Stromal cell of bone marrow (primary cell): ENCODE data around the gene AKNA.
"Not testable (repeated sequence)": the region's sequence is repeated elsewhere in the genome, so short reads cannot be mapped to it uniquely, and the experiment has no call there.

Experiments
- DNase-seq: peaks from one replicate; pipeline ENCODE4 v3.0.0-alpha.2; 2012; ENCODE audit warnings: low read depth

AKNA gene

DNA sequence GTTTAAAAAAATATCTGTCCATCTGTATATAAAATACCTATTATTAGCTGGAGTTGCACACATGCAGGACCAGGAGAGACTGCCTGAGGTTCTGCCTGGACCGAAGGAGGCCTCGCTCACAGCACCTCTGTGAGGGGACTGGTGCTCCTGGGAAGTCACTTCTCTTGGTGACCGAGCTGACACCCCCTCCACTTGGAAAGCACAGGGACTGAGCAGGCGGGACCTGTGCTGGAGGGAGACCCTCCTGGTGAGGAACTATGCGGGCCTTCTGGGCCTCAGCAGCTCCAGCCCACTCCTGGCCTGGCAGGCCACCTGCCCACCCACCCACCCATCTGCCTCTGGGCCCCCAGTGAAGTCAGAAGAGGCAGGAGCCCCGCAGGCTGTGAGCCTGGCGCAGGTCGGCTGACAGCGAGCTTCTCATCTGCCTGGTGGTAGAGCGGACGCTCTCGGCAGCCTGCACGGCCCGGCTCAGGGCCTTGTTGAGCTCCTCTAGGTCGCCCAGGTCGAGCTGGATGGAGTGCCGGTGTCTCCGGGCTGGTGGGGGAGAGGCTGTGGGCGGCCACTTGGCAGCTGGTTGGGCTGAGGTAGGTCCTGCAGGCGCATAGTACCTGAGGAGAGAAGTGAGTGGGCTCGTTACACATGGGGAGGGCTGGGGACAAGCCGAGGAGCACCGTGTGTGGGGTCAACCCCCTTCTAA, 50.9 kb downstream of the AKNA start:
- no peak for DNase-seq

DNA sequence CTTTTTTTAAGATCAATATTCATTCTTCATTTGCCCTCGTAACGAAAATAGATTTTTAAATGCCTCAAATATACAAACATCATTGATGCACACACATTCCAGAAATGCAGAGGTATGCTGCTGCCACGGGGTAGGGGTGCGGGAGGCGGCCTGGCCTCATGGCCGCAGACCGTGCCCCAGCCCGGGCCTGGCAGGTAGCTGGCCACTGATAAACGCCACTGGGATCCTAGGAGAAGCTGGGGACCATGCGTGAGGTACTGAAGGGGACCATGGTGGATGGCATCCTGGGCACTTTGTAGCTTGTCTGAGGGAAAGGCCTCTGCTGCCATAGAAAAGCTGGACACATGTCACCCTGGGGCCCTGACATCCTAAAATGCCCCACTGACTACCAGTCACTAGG, 51.6 kb downstream of the AKNA start:
- DNase-seq = no peak

DNA sequence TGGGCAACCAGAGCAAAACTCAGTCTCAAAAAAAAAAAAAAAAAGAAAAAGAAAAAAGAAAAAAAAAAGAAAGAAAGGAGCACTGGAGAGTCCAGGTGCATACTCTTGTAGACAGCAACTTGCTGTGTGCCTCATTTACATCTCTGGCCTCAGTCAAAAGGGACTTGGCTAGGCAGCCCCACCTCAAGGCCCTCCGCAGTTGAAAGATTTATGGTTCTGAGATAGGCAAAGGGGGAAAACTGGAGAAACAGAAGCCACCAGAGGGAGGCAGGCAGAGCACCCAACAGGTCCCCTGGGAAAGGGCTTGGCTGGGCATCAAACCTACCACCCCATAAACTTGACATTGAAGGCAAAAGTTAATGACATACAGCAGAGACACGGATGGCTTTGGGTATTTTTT, 52.0 kb downstream of the AKNA start:
- no peak for DNase-seq

DNA sequence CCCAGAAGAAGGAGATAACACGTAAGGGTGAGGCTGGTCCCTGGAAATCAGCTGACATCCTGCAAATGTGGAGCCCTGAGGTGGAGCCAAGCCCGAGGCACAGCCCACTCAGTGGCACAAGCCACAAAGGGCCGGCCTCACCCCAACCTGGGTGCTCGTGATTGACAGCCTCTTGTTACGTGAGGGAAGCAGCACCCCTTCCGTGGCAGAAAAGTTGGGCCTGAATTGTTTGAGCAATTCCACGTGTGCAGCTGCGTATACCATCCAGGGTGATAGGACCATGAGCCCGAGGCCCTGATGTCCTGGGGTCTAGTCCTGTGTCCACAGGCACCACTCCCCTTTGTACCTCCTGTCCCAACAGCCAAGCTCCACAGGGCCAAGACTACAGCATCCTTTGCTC, 53.3 kb downstream of the AKNA start:
- no peak for DNase-seq

DNA sequence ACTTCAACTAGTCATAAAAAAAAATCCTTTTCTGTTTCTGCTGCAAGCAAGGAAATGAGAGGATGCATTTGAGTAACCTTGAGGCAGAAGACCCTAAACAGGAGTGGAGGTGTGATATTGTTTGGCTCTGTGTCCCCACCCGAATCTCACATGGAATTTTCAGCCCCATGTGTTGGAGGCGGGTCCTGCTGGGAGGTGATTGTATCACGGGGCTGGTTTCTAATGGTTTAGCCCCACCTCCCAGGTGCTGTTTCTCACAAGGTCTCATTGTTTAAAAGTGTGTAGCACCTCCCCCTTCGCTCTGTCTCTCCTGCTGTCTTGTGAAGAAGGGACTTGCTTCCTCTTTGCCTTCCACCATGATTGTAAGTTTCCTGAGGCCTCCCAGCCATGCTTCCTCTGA, 54.1 kb downstream of the AKNA start:
- DNase-seq = not testable (repeated sequence)

DNA sequence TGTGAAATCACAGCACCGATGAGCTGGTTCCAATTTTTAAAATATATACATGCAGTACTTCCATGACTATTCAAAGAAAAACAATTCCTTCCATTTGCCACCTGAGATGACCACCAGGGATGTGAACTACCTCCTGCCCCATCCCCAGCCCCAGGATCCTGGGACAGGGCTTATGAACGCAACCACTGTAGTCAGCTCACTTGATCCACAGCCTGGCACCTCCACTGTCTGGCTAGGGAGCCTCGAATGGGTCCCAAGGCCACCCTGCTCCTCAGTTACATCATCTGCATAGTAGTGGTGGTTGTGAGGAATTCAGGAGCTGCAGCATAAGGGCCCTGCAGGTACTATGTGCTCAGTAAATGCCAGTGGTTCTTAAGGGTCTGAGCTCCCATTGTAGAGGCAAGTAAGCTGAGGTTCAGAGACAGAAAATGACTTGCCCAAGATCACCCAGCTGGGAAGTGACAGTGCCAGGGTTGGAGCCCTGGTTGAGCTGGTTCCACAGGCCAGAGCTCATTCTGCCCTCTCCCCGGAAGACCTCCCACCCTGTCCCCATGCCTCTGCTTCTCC, 55.2 kb downstream of the AKNA start:
- DNase-seq = not testable (repeated sequence)

- not testable (repeated sequence) for DNase-seq
Observed at GRCh38 chr9:114331229-114332195, 56.3 kb downstream of the AKNA start.

- DNase-seq = no peak
Observed at GRCh38 chr9:114330636-114331035, 57.1 kb downstream of the AKNA start.

DNA sequence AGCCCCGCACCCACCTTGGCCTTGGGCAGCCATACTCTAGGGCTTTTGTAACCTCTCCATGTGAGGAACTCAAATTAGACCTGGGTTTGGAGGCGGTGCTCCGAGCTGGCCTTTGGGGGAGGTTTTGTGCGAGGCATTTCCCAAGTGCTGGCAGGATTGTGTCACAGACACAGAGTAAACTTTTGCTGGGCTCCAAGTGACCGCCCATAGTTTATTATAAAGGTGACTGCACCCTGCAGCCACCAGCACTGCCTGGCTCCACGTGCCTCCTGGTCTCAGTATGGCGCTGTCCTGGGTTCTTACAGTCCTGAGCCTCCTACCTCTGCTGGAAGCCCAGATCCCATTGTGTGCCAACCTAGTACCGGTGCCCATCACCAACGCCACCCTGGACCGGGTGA, 58.2 kb downstream of the AKNA start, which contains the start of gene ORM2:
ORM2 (plus strand) TSS at position 245 of the 398 bp plus-strand sequence; CDS start at position 281, 36 bp downstream.
- not testable (repeated sequence) for DNase-seq

DNA sequence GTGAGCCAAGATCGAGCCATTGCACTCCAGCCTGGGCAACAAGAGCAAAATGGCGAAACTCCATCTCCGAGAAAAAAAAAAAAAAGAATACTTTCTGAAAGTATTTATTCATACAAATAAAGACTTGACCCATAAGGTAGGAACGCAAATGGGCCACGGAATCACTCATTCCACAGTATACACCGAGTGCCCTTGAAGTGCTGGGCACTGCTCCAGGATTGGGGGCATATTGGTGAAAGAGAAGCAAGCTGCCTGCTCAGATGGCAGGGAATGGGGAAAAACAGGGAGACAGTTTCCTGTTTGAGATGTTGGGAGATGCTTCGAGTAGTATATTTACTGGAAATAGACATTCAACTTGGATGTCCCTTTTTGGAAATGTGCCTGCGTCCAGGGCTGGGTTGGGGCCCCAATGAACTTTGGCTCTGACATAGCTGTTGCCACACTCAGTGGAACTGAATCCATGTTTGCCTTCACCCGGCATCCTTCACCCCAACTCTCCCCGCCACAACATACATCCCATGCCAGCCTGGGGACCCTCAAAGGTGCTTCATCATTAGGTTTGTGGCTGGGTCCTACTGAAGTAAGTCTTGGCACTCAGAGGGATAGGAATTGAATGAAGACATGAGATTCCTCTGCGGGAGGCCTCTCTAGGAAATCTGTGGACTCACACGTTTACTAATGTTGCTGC, 58.7 kb downstream of the AKNA start:
- not testable (repeated sequence) for DNase-seq

DNA sequence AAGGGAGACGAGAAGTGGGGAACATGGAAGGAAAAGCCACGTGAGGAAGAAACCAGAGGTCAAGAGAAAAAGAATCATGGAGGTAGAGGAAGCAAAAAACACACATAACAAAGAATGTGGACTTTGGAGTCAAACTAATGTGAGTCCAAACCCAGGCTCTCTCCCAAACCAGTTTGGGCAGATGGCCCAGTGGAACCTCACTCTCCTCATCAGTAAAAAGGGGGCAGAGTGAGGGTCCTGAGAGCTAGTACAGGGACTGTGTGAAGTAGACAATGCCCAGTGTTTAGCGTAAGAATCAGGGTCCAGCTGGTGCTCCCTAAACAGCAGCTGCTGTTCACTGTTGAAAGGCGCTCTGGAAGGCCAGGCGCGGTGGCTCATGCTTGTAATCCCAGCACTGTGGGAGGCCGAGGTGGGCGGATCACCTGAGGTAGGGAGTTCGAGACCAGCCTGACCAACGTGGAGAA, 59.4 kb downstream of the AKNA start:
- not testable (repeated sequence) for DNase-seq

DNA sequence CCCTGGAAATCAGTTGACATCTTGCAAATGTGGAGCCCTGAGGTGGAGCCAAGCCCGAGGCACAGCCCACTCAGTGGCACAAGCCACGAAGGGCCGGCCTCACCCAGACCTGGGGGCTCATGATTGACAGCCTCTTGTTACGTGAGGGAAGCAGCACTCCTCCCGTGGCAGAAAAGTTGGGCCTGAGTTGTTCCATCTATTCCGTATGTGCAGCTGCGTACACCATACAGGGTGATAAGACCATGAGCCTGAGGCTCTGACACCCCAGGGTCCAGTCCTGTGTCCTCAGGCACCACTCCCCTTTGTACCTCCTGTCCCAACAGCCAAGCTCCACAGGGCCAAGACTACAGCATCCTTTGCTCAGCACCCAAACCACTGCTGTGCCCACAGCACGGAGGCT, 60.0 kb downstream of the AKNA start:
- no peak for DNase-seq

DNA sequence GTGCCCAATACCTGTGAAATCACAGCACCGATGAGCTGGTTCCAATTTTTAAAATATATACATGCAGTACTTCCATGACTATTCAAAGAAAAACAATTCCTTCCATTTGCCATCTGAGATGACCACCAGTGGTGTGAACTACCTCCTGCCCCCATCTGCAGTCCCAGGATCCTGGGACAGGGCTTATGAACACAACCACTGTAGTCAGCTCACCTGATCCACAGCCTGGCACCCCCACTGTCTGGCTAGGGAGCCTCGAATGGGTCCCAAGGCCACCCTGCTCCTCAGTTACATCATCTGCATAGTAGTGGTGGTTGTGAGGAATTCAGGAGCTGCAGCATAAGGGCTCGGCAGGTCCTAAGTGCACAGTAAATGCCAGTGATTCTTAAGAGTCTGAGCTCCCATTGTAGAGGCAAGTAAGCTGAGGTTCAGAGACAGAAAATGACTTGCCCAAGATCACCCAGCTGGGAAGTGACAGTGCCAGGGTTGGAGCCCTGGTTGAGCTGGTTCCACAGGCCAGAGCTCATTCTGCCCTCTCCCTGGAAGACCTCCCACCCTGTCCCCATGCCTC, 62.0 kb downstream of the AKNA start:
- not testable (repeated sequence) for DNase-seq

DNA sequence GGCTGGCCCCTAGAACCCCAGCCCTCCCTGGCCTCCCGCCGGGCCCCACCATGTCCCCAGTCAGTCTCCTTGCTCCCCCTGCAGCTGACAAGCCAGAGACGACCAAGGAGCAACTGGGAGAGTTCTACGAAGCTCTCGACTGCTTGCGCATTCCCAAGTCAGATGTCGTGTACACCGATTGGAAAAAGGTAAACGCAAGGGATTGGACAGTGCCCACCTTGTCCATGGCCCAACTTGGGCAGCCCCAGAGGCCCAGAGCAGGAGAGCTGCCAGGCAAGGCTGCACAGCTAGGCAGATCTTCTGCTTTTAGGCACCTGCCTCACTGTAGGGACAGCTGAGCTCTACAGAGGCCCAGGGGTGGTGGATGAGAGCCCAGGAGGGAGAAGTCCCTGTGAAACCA, 62.8 kb downstream of the AKNA start:
- DNase-seq = not testable (repeated sequence)

DNA sequence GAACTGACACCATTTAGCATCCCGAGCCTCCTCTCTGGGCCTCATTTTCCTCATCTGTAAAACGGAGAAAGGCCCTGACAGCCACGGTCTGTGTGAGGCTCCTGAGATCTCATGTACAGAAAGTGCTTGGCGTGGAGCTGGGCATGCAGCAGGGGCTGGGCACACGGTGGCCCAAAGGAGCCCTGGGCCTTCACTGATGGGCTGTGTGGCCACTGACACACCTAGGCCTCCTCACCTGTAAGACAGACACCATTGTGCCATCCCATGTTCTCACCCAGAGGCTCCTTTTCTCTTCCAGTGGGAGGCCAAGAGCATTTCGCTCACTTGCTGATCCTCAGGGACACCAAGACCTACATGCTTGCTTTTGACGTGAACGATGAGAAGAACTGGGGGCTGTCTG, 63.3 kb downstream of the AKNA start:
- no peak for DNase-seq

GRCh38 chr9:114323849-114324248, 63.9 kb downstream of the AKNA start:
- not testable (repeated sequence) for DNase-seq

DNA sequence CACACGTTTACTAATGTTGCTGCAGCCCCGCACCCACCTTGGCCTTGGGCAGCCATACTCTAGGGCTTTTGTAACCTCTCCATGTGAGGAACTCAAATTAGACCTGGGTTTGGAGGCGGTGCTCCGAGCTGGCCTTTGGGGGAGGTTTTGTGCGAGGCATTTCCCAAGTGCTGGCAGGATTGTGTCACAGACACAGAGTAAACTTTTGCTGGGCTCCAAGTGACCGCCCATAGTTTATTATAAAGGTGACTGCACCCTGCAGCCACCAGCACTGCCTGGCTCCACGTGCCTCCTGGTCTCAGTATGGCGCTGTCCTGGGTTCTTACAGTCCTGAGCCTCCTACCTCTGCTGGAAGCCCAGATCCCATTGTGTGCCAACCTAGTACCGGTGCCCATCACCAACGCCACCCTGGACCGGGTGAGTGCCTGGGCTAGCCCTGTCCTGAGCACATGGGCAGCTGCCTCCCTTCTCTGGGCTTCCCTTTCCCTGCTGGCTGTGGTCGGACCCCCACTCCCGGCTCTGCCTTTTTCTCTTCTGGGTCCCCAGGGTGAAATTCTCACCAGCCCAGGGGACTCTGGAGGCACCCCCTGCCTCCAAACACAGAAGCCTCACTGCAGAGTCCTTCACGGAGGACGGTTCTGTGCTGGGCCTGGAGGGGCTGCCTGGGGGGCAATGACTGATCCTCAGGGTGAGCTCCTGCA, 64.8 kb downstream of the AKNA start, which contains the start of gene ORM1:
ORM1 (plus strand) TSS at position 268 of the 701 bp plus-strand sequence; CDS start at position 304, 36 bp downstream.
- not testable (repeated sequence) for DNase-seq

DNA sequence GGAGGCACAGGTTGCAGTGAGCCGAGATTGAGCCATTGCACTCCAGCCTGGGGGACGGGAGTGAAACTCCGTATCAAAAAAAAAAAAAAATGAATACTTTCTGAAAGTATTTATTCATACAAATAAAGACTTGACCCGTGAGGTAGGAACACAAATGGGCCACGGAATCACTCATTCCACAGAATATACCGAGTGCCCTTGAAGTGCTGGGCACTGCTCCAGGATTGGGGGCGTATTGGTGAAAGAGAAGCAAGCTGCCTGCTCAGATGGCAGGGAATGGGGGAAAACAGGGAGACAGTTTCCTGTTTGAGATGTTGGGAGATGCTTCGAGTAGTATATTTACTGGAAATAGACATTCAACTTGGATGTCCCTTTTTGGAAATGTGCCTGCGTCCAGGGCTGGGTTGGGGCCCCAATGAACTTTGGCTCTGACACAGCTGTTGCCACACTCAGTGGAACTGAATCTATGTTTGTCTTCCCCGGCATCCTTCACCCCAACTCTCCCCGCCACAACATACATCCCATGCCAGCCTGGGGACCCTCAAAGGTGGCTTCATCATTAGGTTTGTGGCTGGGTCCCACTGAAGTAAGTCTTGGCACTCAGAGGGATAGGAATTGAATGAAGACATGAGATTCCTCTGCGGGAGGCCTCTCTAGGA, 65.5 kb downstream of the AKNA start:
- DNase-seq = not testable (repeated sequence)

DNA sequence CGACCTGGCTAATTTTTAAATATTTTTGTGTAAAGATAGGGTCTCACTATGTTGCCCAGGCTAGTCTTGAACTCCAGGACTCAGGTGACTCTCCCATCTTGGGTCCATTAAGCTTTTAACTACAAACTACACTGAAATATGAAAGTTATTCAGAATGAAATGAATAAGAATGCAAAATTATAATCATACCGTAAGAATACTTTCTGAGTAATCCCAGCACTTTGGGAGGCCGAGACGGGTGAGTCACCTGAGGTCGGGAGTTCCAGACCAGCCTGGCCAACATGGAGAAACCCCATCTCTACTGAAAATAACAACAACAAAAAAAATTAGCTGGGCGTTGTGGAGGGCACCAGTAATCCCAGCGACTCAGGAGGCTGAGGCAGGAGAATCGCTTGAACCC, 66.0 kb downstream of the AKNA start:
- peak; percentile 39 for DNase-seq

- DNase-seq = not testable (repeated sequence)
Observed at GRCh38 chr9:114320710-114321109, 67.1 kb downstream of the AKNA start.
